ENCODE measurements around the gene TBX18.

The TBX18 gene

DNA sequence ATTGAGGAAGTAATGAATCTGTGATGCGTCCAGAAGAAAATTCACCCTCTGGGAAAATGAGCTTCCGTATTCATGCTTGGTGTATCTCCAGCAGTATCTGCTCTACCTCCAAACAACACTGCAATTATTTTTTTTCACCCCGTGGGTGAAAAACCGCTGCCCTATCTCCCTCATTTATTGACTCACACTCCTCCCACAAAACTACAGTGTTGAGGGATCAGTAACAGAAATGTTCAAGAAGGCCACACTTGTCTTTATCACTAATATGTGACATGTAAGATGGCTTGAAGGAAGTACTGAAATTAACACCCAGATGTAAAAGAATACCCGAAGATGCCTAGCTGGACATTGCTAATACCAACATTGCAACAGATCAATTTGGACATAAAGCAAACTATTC, 4.9 kb upstream of the TBX18 start:
- DNase-seq (ENCODE audit: extremely low read depth, insufficient read length) = no peak
- Histone ChIP-seq H3K27me3 (replicated peaks; ENCODE audit: control insufficient read depth, insufficient read depth, low read length) (no peaks in the 10 kb centered on the region; the same call in 1 of the 2 replicates), H3K36me3 (ENCODE audit: control insufficient read depth, insufficient read depth, low read length) (no peaks in the 10 kb centered on the region), H3K4me3 (replicated peaks; ENCODE audit: low read depth, low read length) (no peak overlapping the region)
- TF ChIP-seq, protein P1, sequence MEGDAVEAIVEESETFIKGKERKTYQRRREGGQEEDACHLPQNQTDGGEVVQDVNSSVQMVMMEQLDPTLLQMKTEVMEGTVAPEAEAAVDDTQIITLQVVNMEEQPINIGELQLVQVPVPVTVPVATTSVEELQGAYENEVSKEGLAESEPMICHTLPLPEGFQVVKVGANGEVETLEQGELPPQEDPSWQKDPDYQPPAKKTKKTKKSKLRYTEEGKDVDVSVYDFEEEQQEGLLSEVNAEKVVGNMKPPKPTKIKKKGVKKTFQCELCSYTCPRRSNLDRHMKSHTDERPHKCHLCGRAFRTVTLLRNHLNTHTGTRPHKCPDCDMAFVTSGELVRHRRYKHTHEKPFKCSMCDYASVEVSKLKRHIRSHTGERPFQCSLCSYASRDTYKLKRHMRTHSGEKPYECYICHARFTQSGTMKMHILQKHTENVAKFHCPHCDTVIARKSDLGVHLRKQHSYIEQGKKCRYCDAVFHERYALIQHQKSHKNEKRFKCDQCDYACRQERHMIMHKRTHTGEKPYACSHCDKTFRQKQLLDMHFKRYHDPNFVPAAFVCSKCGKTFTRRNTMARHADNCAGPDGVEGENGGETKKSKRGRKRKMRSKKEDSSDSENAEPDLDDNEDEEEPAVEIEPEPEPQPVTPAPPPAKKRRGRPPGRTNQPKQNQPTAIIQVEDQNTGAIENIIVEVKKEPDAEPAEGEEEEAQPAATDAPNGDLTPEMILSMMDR (IDR thresholded peaks at IDR 0.05; ENCODE audit: insufficient read depth, low read length, poor library complexity, severe bottlenecking) = no peak

DNA sequence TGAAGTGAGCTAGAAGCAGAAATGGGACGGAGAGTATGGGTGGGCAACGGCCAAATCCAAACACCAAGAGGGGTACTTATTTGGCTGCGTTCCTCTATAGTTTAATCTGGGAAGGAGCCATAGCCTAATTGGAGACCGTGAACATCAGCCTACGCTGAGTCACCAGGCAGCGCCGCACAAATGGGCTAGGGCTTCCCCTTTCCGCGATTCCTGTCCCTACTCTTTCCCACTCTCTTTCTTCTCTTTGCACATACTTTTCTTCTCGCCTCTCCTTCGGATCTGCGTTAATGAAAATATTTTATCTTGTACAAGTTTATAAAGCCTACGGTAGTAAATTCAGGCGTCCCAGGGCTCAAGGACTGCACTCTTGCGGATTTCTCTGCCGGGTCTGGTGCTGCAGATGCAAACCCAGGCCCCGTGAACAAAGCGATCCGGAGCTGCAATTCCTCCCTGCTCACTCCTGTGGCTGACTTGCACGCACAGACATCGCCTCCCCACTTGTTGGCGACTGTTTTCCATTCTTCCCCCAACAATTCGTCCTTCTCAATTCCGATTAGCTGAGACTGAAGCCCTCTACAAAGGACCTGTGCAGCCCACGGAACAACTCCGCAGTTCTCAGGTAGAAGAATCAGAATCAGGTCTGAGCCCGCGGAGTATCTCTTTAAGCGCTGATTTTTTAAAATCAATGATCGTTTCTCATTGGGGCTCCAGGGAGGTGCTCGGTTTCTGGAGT, 4.2 kb upstream of the TBX18 start:
- TF ChIP-seq, protein P1 (IDR thresholded peaks at IDR 0.05; ENCODE audit: insufficient read depth, low read length, poor library complexity, severe bottlenecking) = no peak
- Histone ChIP-seq H3K27me3 (replicated peaks; ENCODE audit: control insufficient read depth, insufficient read depth, low read length) (no peaks in the 10 kb centered on the region; the same call in 1 of the 2 replicates), H3K4me3 (replicated peaks; ENCODE audit: low read depth, low read length) (no peak overlapping the region), H3K36me3 (ENCODE audit: control insufficient read depth, insufficient read depth, low read length) (no peaks in the 10 kb centered on the region)
- DNase-seq (ENCODE audit: extremely low read depth, insufficient read length) = no peak

DNA sequence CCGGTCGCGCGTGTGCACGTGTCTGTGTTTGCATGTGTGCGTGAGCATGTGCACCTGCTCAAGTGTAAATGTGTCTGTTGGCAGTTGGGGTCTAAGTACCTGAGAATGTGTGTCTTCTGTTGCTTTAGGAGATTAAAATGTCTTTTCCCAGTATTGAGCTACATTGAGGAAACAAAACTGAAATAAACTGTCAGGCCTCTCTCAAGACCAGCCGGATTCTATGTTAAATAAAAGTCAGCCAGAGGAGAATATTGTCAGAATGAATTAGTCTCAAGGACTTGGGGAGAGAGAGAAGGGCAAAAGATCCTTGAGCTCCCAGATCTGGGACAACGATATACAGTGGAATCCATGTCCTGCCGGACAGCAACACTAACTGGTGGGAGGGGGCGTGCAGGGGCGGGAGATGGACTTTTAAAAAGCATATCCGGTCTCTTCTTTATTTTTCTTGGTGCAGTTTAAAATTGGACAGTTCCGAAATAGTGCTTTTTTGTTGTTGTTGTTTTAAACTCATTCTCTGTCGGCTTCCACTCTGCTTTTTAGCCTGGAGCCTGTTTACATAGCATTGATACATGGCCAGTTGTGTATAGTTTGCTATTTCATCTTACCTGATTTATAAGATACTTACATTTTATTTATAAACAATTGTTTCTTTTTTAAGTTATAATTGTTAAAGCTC, 3.3 kb upstream of the TBX18 start:
- Histone ChIP-seq H3K36me3 (ENCODE audit: control insufficient read depth, insufficient read depth, low read length) (no peaks in the 10 kb centered on the region), H3K4me3 (replicated peaks; ENCODE audit: low read depth, low read length) (no peak overlapping the region), H3K27me3 (replicated peaks; ENCODE audit: control insufficient read depth, insufficient read depth, low read length) (no peaks in the 10 kb centered on the region)
- TF ChIP-seq, protein P1 (IDR thresholded peaks at IDR 0.05; ENCODE audit: insufficient read depth, low read length, poor library complexity, severe bottlenecking) = no peak
- DNase-seq (ENCODE audit: extremely low read depth, insufficient read length) = no peak

DNA sequence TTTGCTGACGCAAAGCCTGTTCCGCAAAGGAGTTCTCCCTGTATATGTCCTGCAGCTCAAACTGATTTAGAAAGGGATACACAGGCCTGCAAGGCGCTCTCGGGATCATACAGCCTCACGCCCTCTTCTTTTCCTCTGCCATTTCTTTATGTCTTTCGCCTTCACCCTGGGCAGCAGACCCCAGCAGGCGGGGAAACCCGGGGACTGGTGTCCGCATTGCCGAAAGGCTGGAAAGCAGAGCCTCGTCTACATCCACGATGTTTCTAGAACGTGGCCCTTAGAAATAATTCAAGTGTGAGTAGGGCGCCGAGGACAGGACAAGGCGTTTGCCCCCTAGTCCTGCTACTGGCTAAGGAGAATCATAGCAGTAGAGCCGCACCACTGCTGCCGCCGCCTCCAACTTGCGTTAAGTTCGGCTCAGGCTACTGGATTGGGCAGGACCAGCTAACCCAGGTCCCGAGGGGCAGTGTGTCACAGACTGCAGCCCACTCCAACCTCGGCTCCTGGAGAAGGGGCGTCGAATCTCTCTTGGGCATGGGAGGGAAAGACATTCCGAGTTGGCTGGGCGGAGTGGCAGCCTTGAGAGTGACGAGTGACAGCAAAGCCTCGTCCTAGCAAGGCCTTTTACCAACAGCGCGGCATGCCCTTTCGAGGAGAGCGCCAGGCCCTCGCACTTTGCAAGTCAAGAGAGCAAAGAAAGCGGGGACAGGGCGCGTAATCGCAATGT, 2.6 kb upstream of the TBX18 start:
- no peaks in the 10 kb centered on the region for H3K36me3 ChIP-seq (ENCODE audit: control insufficient read depth, insufficient read depth, low read length)
- TF ChIP-seq, protein P1 (IDR thresholded peaks at IDR 0.05; ENCODE audit: insufficient read depth, low read length, poor library complexity, severe bottlenecking) = no peak
- DNase-seq (ENCODE audit: extremely low read depth, insufficient read length) = no peak
- no peak overlapping the region for H3K4me3 ChIP-seq (replicated peaks; ENCODE audit: low read depth, low read length)
- no peaks in the 10 kb centered on the region for H3K27me3 ChIP-seq (replicated peaks; ENCODE audit: control insufficient read depth, insufficient read depth, low read length)

DNA sequence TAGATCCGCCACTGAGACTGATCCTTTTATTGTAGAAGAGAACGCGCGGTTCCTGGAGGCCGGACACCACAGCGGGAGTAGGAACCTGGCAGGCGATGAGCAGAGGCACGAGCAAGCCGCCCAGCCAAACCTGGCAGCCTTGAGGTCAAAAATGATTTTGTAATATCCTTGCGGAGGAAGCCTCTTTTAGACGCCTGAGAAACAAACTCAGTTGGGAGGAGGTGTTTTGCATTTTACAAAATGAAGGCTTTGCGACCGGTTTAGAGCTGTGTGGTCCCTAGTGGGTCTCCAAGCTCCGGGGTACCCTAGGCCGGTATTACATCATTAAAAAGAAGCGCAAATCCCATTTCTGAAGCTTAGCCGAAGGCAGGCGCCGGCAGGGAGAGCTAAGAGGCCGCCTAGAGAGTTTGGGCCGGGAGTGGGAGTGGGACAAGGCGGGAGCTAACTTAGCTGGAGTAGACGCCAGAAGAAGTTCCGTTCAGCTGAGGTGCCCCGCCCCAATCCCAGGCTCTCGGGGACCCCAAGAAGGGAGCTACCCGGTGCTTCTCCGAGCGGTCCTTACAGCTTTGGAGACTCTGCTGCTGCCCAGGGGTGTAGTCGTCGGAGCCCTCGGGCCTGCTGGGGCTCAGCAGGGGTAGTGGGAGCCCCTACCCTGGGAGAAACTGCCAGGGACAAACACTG, 1.9 kb upstream of the TBX18 start:
- DNase-seq (ENCODE audit: extremely low read depth, insufficient read length) = no peak
- Histone ChIP-seq H3K27me3 (replicated peaks; ENCODE audit: control insufficient read depth, insufficient read depth, low read length) (no peaks in the 10 kb centered on the region), H3K4me3 (replicated peaks; ENCODE audit: low read depth, low read length) (no peak overlapping the region), H3K36me3 (ENCODE audit: control insufficient read depth, insufficient read depth, low read length) (no peaks in the 10 kb centered on the region)
- TF ChIP-seq, protein P1 (IDR thresholded peaks at IDR 0.05; ENCODE audit: insufficient read depth, low read length, poor library complexity, severe bottlenecking) = no peak

Data from GM06990 (cell line).